T-helper 1 cell treated with Interleukin-12 subunit alpha and Interleukin-12 subunit beta and Interleukin-4 antibody, amounts not matched to agents 30 ng/mL and 1 ng/mL, for 36 hours (primary cell): ENCODE measurements around the gene SMG7. TPM values are rescaled to one million over a fixed set of nuclear protein-coding genes. Genes with fewer than 3 reads are reported as not detected.
"Not testable (repeated sequence)": the region's sequence is repeated elsewhere in the genome, so short reads cannot be mapped to it uniquely, and the experiment has no call there.

Source experiments
- intact Hi-C: fragments of 100-400 bp; cut with micrococcal nuclease; formaldehyde crosslinking; loops from one replicate; pipeline ENCODE4 v1.15.1; 2024
- total RNA-seq: library from RNA; stranded (reverse); gene quantifications from 2 replicates; pipeline ENCODE4 v1.2.3, GENCODE V29; 2022

SMG7 gene, protein sequence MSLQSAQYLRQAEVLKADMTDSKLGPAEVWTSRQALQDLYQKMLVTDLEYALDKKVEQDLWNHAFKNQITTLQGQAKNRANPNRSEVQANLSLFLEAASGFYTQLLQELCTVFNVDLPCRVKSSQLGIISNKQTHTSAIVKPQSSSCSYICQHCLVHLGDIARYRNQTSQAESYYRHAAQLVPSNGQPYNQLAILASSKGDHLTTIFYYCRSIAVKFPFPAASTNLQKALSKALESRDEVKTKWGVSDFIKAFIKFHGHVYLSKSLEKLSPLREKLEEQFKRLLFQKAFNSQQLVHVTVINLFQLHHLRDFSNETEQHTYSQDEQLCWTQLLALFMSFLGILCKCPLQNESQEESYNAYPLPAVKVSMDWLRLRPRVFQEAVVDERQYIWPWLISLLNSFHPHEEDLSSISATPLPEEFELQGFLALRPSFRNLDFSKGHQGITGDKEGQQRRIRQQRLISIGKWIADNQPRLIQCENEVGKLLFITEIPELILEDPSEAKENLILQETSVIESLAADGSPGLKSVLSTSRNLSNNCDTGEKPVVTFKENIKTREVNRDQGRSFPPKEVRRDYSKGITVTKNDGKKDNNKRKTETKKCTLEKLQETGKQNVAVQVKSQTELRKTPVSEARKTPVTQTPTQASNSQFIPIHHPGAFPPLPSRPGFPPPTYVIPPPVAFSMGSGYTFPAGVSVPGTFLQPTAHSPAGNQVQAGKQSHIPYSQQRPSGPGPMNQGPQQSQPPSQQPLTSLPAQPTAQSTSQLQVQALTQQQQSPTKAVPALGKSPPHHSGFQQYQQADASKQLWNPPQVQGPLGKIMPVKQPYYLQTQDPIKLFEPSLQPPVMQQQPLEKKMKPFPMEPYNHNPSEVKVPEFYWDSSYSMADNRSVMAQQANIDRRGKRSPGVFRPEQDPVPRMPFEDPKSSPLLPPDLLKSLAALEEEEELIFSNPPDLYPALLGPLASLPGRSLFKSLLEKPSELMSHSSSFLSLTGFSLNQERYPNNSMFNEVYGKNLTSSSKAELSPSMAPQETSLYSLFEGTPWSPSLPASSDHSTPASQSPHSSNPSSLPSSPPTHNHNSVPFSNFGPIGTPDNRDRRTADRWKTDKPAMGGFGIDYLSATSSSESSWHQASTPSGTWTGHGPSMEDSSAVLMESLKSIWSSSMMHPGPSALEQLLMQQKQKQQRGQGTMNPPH
- total RNA-seq, result 82.6 and 83.3 TPM in 2 replicates

DNA sequence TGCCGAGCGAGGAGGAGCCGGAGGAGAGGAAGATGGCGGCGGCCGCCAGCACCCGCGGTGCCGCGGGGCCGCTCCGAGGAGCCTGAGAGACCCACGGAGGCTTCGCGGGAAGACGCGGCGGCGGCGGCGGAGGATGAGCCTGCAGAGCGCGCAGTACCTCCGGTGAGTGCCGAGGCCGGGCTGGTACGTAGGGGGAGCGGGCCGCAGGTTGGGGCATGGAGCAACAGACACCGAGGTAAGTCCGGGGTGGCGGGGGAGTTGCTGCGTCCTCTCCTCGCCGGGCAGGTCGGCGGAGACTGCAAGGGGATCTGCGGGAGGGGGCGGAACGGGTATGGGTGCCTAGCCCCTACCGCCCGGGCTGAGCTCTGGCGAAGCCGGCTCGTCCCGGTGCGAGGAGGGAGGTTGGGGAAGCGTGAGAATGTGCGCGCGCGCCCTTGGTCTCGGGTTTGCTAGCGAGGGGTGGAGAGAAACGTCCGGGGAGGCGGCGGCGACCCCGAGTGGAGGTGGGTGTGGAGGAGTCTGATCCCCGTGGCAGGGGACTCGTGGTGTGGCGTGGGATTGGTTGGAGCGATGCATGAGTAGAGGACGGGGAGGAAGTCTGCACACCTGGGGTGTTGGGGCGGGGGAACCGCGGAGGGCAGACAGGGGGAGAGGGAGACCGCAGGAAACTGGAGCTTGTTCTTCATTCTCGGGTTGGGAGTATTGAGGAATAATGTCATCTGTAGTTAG, at the start of gene SMG7:
Gene SMG7 (plus strand): TSS at position 12 of the 729 bp plus-strand sequence. CDS start 122 bp downstream, at position 134.
- intact Hi-C loops, result loop anchor here (2.0 to 10.0 kb wide), 4 partner anchors 578 to 1502 kb away; partner anchors contain the start of genes C1orf21, NIBAN1, RNASEL and TSEN15

DNA sequence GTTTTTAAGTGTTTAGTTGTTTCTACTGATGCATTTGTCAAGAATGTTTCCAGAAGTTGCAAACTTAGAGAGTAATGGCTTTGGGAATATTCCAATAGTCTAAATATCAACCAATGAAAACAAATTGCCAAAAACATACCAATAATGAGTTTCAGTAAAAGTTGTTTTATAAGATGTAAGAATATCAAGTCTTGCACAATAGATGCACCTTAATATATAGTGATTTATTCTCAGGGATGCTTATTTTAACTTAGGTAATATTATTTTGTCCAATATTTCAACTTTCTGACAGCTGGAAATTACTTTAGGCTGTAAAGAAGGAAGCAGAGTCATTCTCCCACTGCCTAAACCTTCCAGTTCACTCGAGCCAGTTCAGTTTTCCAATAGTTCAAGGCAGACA, 48.8 kb upstream of the SMG7 start:
- intact Hi-C loops, result no loop called here

DNA sequence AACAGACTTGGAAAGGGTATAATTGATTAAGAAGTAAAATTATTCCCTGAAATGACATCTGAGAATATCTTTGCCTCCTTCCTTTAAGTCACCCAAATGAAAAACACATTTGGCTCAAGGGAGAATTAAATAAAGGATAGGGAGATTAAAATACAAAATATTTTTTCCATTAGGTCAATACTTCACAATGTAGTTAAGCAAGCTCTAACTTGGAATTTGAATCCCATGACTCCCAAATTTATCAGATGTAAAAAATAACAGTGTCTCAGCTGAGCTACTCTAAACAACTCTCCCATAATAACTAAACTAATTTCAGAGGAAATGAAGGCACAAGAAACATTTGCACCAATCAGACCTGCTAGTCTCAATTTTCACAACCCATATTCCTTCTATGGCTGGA, 47.6 kb upstream of the SMG7 start:
- intact Hi-C loops, result no loop called here

DNA sequence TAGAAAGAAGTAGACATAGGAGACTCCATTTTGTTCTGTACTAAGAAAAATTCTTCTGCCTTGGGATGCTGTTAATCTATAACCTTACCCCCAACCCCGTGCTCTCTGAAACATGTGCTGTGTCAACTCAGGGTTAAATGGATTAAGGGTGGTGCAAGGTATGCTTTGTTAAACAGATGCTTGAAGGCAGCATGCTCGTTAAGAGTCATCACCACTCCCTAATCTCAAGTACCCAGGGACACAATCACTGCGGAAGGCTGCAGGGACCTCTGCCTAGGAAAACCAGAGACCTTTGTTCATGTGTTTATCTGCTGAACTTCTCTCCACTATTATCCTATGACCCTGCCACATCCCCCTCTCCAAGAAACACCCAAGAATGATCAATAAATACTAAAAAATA, 44.7 kb upstream of the SMG7 start:
- intact Hi-C loops, result not testable (repeated sequence)

DNA sequence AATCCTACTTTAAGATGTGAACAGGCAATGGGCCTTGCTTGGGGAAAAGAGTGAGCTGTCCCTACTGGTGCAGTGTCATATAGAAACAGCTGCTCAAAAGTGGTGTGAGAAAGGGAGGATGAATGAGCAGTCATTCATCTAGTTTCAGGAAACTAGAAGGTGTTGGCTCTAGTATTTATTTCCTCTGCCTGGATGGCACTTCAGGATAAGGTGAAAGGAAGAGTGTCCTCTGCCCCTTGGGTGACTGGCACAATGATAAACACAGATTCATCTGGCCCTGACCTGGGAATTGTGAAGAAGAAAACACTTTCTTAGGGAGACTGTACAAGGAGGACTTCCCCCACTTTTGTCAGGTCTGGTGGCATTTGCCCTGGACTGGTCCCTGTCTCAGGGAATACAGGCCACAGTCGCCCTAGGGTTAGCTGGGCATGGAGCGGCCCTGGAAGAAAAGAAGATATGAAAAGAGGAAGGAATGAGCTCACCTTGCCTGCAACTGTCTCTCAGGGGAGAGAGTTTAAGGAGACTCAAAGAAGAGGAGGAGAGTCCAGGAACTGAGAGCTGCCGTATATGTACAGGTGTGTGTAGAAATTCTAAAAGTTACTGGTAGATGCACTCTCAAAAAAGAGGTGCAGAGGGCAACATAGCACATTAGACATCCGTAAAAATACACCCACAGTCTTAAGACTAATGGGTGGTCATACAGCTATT, 40.3 kb upstream of the SMG7 start:
- intact Hi-C loops, result no loop called here

DNA sequence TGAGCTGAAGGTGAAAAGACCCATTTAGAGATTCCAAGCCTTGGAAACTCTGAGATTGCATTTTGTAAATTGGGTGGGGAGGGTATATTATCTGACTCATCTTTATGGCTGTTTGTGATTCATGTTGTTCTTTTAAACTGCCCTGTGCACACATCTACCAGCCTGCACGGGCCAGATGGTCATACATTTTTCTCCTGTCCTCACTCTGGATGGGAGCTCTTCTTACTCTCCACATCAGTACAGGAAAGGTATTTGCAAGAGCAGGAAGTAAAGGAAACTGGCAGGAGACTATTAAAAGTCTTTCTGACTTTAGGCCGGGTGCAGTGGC, 39.8 kb upstream of the SMG7 start:
- intact Hi-C loops, result no loop called here

DNA sequence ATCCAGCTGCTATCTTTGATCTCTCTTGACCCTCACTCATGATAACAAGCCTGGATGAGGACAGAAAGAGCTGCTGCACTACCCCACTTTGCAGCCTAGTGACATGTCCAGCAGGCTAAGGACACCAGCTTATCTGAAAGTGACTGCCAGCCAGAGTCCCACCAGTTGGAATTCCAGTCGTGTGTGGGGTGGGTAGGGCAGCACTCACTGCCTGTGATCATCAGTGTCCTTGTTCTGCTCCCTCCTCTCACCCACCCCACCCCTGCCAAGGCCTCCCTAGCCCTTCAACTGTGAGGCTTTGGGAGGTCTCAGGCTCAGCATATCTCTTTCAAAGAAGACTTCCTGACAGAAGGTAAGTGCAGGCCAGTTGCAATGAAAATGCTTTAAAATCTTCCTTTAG, 38.6 kb upstream of the SMG7 start:
- intact Hi-C loops, result no loop called here

DNA sequence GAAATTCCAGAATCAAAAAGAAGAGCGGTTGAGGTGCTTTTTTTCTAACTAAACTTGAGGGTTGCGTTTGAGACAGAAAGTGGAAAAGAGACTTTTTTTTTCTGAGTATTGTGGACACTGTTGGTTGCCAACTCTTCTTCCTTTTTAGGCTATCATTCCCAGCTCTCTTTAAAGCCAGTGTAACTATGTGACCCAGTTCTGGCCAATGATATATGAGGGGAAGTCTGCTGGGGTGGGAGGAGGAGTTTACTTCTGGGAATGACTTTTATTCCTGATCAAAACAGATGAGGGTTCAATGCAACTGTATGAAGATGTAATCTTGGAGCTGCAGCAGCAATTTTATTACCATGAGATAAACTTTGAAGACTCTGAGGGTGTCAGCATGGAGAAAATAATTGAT, 36.8 kb upstream of the SMG7 start:
- intact Hi-C loops, result no loop called here

DNA sequence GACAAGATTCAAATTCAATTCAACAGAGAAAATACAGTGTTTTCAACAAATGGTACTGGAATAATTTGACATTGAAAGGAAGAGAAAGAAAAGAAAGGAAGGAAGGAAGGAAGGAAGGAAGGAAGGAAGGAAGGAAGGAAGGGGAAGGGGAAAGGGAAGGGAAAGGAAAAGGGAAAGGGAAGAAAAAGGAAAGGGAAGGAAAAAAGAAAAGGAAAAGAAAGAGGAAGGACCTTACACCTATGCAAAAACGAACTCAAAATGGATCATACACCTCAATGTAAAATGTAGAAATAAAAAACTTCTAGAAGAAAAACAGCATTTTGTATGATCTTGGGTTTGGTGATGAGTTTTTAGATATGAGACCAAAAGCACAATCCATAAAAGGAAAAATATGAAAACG, 34.2 kb upstream of the SMG7 start:
- intact Hi-C loops, result no loop called here

DNA sequence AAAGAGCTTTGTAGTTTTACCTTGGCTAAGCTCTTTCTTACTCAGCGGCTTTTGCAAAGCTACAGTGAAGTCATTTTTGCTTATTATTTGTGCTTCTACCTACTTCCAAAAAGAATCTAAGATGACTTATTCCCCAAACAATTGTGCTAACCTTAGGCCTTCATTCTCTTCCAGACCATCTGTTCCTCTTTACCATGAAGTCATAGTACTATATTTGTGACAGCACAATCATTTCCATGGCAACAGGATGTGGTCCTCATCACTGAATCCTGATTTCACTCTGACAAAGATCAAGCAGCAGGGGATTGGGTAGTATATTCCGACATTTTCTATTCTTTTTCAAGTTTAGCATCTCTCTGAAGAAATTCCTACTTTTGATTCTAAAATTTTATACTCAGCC, 29.3 kb upstream of the SMG7 start:
- intact Hi-C loops, result no loop called here

DNA sequence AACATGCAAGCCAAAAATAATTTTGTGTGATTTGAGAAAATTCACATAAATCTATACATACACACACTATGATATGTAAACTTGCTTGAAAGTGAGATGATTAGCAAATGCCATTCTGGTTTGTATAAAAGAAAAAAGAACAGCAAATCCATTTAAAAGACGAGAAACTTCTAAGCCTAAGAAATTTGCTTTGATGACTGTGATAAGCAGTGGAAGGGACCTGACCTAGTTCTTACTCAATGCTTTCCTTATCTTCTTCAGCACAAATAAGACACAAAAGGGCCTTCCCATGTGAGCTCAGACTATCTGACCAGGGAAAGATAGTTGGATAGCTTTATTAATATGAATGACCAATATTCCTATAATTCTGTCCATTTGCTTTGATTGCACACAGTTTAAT, 28.8 kb upstream of the SMG7 start:
- intact Hi-C loops, result no loop called here

DNA sequence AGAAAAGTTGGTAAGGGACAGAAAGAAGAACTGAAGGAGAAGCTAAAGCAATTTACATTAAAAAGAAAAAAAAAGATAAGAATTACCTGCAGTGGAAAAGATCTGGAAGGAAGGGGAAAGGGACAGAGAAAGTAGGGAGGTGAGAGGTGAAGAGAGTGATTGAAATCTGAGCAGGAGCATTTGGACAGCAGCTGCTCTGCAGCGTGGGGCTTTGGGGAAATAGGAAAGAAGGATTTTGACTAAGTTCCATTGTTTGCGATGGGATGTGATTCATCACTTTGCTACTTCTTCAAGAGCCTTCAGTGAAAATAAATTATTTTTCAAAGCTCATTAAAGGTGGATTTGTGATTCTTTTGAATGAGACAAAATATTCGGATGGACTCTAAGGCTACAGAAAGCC, 28.1 kb upstream of the SMG7 start:
- intact Hi-C loops, result no loop called here

DNA sequence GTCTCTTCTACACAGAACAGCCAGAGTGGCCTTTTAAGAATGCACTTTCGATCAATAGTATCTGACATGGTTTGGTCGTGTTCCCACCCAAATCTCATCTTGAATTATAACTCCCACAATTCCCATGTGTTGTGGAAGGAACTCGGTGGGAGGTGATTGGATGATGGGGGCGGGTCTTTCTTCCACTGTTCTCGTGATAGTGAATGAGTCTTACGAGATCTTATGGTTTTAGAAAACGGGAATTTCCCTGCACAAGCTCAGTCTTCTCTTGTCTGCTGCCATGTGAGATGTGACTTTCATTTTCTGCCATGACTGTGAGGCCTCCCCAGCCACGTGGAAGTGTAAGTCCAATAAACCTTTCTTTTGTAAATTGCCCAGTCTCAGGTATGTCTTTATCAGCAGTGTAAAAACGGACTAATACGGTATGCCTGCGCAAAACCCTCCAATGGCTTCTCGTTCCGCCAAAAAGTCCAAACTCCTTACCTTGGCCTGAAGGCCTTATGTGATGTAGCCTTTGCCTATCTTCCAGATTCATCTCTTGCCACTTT, 23.0 kb upstream of the SMG7 start:
- intact Hi-C loops, result no loop called here

DNA sequence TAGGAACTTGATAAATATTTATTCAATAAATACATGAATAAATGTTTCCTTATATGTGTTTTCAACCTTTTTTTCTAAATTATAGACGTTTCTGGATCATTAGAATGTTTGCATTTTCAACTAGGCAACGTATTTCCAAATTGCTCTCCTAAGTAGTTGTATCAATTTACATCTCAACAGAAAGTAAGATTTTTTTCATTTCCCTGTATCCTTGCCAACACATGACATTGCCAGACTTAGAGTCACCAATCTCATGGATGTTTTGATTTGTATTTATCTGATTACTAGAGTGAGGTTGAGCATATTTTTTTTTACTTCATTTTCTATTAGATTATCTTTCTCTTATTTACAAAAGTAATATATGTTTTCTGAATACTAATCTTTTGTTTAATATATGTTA, 22.2 kb upstream of the SMG7 start:
- intact Hi-C loops, result no loop called here

DNA sequence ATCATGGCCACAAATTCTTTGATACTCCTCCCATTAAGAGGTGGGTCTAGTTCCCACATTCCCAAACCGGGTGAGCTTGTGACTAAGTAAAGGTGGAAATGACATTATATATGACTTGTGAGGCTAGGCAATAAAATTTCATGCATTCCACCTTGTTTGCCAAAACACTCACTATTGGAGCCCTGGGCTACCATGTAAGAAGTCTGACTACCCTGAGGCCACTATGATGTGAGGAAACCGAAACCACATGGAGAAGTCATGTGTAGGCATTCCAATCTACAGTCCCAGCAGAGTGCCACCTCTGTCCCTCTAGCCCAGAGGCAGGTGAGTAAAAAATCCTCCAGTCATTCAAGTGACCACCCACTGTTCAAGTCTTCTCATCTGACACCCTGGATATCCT, 17.9 kb upstream of the SMG7 start:
- intact Hi-C loops, result no loop called here

DNA sequence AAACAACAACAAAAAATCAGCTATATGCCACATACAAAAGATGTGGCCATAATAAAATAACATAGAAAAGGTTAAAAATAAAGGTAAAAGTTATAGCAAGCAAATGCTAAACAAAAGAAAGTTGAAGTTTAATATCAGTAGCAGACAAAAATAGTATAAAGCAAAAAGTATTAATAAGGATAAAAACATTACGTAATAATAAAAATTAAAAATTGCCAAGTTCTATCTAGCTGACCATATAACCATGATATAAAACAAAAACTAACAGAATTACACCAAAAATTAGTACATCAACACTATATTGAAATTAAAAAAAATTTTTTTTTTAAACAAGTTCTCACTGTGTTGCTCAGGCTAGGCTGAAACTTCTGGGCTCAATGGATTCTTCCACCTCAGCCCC, 15.5 kb upstream of the SMG7 start:
- intact Hi-C loops, result no loop called here

DNA sequence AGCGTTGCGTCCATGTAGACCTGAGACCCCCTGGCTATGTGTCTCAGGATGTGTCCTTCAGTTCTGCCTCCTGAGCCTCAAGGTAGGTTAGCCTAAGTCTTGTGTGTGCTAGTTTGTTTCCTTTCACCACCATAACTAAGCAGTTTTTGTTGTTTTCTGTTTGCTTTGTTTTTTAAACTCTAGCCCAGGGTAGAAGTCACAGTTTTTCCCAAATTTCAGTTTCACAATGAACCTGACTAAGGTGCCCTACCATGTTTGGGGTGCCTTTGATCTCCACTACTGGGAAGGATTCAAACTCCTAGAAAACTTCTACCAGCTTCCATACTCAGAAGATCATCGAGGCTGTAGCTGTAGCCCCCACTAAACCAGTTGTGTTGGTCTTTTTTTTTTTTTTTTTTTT, 14.8 kb upstream of the SMG7 start:
- intact Hi-C loops, result no loop called here

DNA sequence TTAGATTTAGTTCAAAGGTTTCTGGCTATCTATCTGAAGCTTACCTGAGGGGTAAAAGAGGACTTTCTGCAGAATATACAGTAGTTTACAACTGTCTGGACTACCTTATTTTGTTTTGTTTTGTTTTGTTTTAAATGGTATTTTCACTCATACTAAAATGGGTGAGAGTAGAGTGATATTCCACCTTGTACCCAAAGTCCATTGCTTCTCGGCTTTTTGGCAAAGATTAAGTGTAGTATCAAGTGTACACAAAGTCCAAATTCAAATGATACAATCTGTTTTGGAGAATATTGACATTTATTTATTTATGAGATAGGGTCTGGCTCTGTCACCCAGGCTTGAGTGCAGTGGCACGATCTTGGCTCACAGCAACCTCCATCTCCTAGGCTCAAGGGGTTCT, 11.7 kb upstream of the SMG7 start:
- intact Hi-C loops, result no loop called here

DNA sequence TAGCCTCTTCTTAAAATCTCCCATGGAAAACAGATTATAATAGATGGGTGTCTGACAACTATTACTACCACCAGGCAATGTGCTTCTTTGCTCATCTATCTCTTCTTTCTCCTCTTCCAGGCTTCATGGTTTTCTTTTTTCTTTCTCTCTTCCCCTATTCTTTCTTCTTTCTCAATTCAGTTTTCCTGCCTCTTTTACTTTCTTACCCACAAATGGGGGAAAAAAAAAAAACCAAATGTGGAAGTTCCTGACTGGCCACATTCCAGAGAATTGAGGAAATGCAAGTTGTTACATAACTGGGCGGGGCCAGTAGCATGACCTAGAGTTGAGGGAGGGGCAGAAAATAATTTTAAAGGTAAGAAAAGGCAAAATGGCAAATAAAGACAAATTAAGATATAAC, 10.9 kb upstream of the SMG7 start:
- intact Hi-C loops, result no loop called here

DNA sequence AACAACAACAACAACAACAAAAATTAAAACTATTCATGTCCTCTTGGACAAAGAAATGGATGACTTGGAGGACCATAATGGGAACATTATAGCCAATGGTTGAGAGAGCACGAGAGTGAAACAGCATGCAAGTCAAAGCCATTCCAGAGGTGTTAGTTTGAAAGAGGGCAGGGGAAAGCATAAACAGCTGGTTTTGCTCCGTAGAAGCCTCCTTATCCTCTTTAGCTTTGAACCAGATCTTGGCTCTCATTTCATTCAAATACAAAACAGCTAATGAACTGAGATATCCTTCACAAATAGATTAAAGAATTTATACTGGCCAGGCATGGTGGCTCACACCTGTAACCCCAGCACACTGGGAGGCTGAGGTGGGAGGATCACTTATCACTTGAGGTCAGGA, 8.7 kb upstream of the SMG7 start:
- intact Hi-C loops, result no loop called here
